HepG2 (cell line): ENCODE measurements around the gene KRTAP1-5. TPM values are rescaled to one million over a fixed set of nuclear protein-coding genes. Genes with fewer than 3 reads are reported as not detected.
"Not testable (repeated sequence)": the region's sequence is repeated elsewhere in the genome, so short reads cannot be mapped to it uniquely, and the experiment has no call there.

Experiments used
- ATAC-seq: fragments of 200-7000 bp; cut with Tn5 transposase; 3 replicates; pipeline ENCODE4 v1.9.1; 2020; ENCODE audit warnings: mild to moderate bottlenecking, moderate library complexity
- BruUV-seq: library from RNA; stranded (reverse); fragments of 400-500 nt; replicated peaks from 2 replicates; lab custom pipeline; 2021; lab: Mats Ljungman, UMichigan
- CTCF ChIA-PET: fragments of 300-600 bp; formaldehyde crosslinking; extraction: SDS; loops from one replicate; lab custom pipeline; 2021; ENCODE audit warnings: low total read pairs, inconsistent platforms, low intra/inter-chr PET ratio; lab: Yijun Ruan, JAX
- POLR2A ChIA-PET: fragments of 350-600 bp; sonication (Branson Sonifier 250); formaldehyde crosslinking; loops from one replicate; lab custom pipeline; 2020; ENCODE audit warnings: antibody characterized with exemption, inconsistent platforms; lab: Yijun Ruan, JAX
- DNase-seq: peaks from one replicate; pipeline ENCODE4 v3.0.0-alpha.2; 2015; ENCODE audit warnings: low spot score
- FAIRE-seq: peaks from 3 replicates; lab custom pipeline; 2011; peaks lifted over from hg19 to GRCh38; lab: Jason Lieb, UNC
- H2AFZ ChIP-seq: one replicate; pipeline ENCODE4 v1.6.1; 2011; ENCODE audit warnings: low read length, inconsistent platforms
- H3K27ac ChIP-seq: fragments of 300-600 bp; 3 replicates; pipeline ENCODE4 v1.8.0; 2011; ENCODE audit warnings: mixed run types, mild to moderate bottlenecking, mixed read lengths, low read length, inconsistent platforms; ENCODE audit not compliant: insufficient read depth; ENCODE audit errors: extremely low read length
- H3K27me3 ChIP-seq, 2 experiments: fragments of 200-600 bp in 1 of 2; 2 replicates in 1 of 2; 3 replicates in 1 of 2; pipeline versions ENCODE4 v1.6.0 to v1.8.0; 2011; ENCODE audit warnings: low read length in 2 of 2, mild to moderate bottlenecking in 2 of 2, moderate library complexity in 2 of 2, inconsistent platforms in 1 of 2; ENCODE audit not compliant: insufficient read depth in 2 of 2, control insufficient read depth in 1 of 2
- H3K36me3 ChIP-seq, 2 experiments: fragments of 200-600 bp in 1 of 2; replicated peaks in 1 of 2; 2 replicates in 1 of 2; 3 replicates in 1 of 2; pipeline versions ENCODE4 v1.5.1 to v1.8.0; 2011; ENCODE audit warnings: low read length in 2 of 2, inconsistent platforms in 1 of 2; ENCODE audit not compliant: insufficient read depth in 2 of 2, control insufficient read depth in 1 of 2
- H3K4me1 ChIP-seq: 2 replicates; pipeline ENCODE4 v1.5.1; 2012; ENCODE audit warnings: low read length, inconsistent platforms; ENCODE audit not compliant: insufficient read depth
- H3K4me2 ChIP-seq: 2 replicates; pipeline ENCODE4 v1.6.0; 2011; ENCODE audit warnings: low read depth, low read length, inconsistent platforms
- H3K4me3 ChIP-seq, 3 experiments: fragments of 200-600 bp in 1 of 3; sonication (generic), shearing (Covaris generic) in 1 of 3; replicated peaks in 1 of 3; 2 replicates each; pipeline ENCODE4 v1.5.1; 2011 to 2016; ENCODE audit warnings: low read length in 3 of 3, inconsistent platforms in 2 of 3, low read depth in 2 of 3, mild to moderate bottlenecking in 2 of 3, control low read depth in 1 of 3, mixed read lengths in 1 of 3; ENCODE audit not compliant: insufficient read depth in 1 of 3
- H3K79me2 ChIP-seq: one replicate; pipeline ENCODE4 v1.6.1; 2011; ENCODE audit warnings: low read length, inconsistent platforms; ENCODE audit not compliant: insufficient read depth
- H3K9ac ChIP-seq: 2 replicates; pipeline ENCODE4 v1.6.0; 2011; ENCODE audit warnings: mild to moderate bottlenecking, low read depth, low read length, inconsistent platforms; ENCODE audit not compliant: insufficient read depth
- H3K9me3 ChIP-seq: 2 replicates; pipeline ENCODE4 v1.5.1; 2012; ENCODE audit warnings: mild to moderate bottlenecking, low read length
- H4K20me1 ChIP-seq: 2 replicates; pipeline ENCODE4 v1.6.0; 2011; ENCODE audit warnings: inconsistent platforms, mild to moderate bottlenecking, low read length, moderate library complexity; ENCODE audit not compliant: insufficient read depth
- ELF4 ChIP-seq: sonication (generic); formaldehyde crosslinking; IDR thresholded peaks from 2 replicates; pipeline ENCODE4 v1.5.0; 2020; ENCODE audit warnings: missing genetic modification reagents, mild to moderate bottlenecking, moderate library complexity, borderline replicate concordance
- GTF2F1 ChIP-seq: fragments of 150-350 bp; IDR thresholded peaks from 2 replicates; pipeline ENCODE4 v1.6.1; 2014; ENCODE audit warnings: low read length
- HMG20A ChIP-seq: IDR thresholded peaks from 2 replicates; pipeline ENCODE4 v1.6.1; 2016; ENCODE audit warnings: borderline replicate concordance
- NR2F1 ChIP-seq, 2 experiments: fragments of 450-650 bp in 1 of 2; formaldehyde crosslinking in 1 of 2; IDR thresholded peaks; 2 replicates each; pipeline versions ENCODE4 v1.5.0 to v1.6.1; 2016 to 2020; ENCODE audit warnings: mild to moderate bottlenecking in 1 of 2, missing compliant biosample characterization in 1 of 2, missing genetic modification reagents in 1 of 2, moderate library complexity in 1 of 2
- WGBS: methylation state at CpG from one replicate; pipeline ENCODE4 v1.1.6; 2017; ENCODE audit warnings: low lambda C conversion rate; 5-methylcytosine and 5-hydroxymethylcytosine counted together
- in situ Hi-C: cut with HindIII; loops from 2 replicates; pipeline ENCODE4 v1.10.0; 2017; ENCODE audit warnings: low pct_unique_long_range_greater_than_20kb; ENCODE audit not compliant: extremely low pct_ligation_motif_present
- intact Hi-C: fragments of 100-400 bp; cut with micrococcal nuclease; formaldehyde crosslinking; loops from one replicate; pipeline ENCODE4 v1.10.0; 2022; ENCODE audit not compliant: unreplicated experiment
- polyA plus RNA-seq, 8 experiments: library from polyadenylated mRNA; depleted of rRNA in 3 of 8; stranded (reverse) in 7 of 8; unstranded in 1 of 8; fragments of >200 nt; fragmentation: Illumina TruSeq in 4 of 8; extraction: Trizol in 4 of 8; gene quantifications; 2 replicates each; pipeline versions ENCODE4 v1.2.1 to v1.2.3, GENCODE V29; 2011 to 2016; ENCODE audit warnings: low read depth in 4 of 8, missing spikeins in 1 of 8, mixed read lengths in 1 of 8; ENCODE audit not compliant: insufficient read depth in 1 of 8
- total RNA-seq, 5 experiments: library from RNA; depleted of rRNA; stranded (reverse); fragments of >200 nt; fragmentation: Illumina TruSeq; extraction: Trizol; gene quantifications; 2 replicates each; pipeline ENCODE4 v1.2.3, GENCODE V29; 2016; ENCODE audit warnings: low read depth in 1 of 5

Gene KRTAP1-5
- total and polyA plus RNA-seq, 2 of the 13 experiments (the other 11 are each of a cell fraction or from before 2014, with no cell fraction given): 0.09 TPM; not detected in 1

- CTCF ChIA-PET: no interaction called here
- no peaks in the 10 kb centered on the region for H3K79me2 ChIP-seq
- H3K4me2 ChIP-seq: no peak overlapping the region
- H3K9ac ChIP-seq: no peak overlapping the region
- 100% methylated on average over 1 of the region's 1 CpG for whole genome bisulfite sequencing
- TF ChIP-seq HMG20A (CRISPR knock-in tag) (peak; percentile 15; the same call in 1 of the 2 replicates), NR2F1 (CRISPR knock-in tag; IDR thresholded peaks at IDR 0.05) (no peak), ELF4 (no peak), GTF2F1 (no peak)
- TF ChIP-seq, all 625 proteins: peak for 1
- Histone ChIP-seq H3K4me1 (peaks cover 44% of the 10 kb centered on the region), H2AFZ (no peak overlapping the region), H3K36me3 (no peaks in the 10 kb centered on the region), H3K4me3 (no peak overlapping the region), H3K27me3 (no peaks in the 10 kb centered on the region), H3K27ac (no peak overlapping the region), H3K9me3 (no peaks in the 10 kb centered on the region), H4K20me1 (no peaks in the 10 kb centered on the region)
- DNase-seq (no peak), FAIRE-seq (no peak), ATAC-seq (no peak)
- in situ Hi-C loops: loop anchor here (5.0 to 10.0 kb wide), 2 partner anchors 50 to 103 kb away; partner anchors contain the start of gene KRTAP3-1
- intact Hi-C loops: no loop called here
- BruUV-seq: no TSS peak
- POLR2A ChIA-PET: no interaction called here
These were observed 30.5 kb upstream of the KRTAP1-5 start for GRCh38 chr17:41057547-41057946.

GRCh38 chr17:41055130-41055529 is 28.1 kb upstream of the KRTAP1-5 start, which contains the start of gene KRTAP2-2:
Gene KRTAP2-2 (minus strand): TSS chr17:41055230. CDS start chr17:41055211, 19 bp downstream.
- FAIRE-seq, DNase-seq, H2AFZ ChIP-seq, H3K4me2 ChIP-seq, H3K9me3 ChIP-seq, intact Hi-C loops, CTCF ChIA-PET, H3K9ac ChIP-seq, H3K27me3 ChIP-seq, H4K20me1 ChIP-seq, BruUV-seq, H3K79me2 ChIP-seq, POLR2A ChIA-PET, H3K36me3 ChIP-seq, ATAC-seq, H3K4me3 ChIP-seq, H3K27ac ChIP-seq: not testable (repeated sequence)
- H3K4me1 ChIP-seq: peaks cover 23% of the 10 kb centered on the region
- WGBS: 50% methylated on average over 1 of the region's 6 CpGs
- in situ Hi-C loops: loop anchor here (5.0 to 10.0 kb wide), 2 partner anchors 48 to 100 kb away; partner anchors contain the start of gene KRTAP3-1

- H3K4me2 ChIP-seq, H4K20me1 ChIP-seq, BruUV-seq, ATAC-seq, H3K4me3 ChIP-seq, DNase-seq, H3K79me2 ChIP-seq, H3K27me3 ChIP-seq, H3K36me3 ChIP-seq, FAIRE-seq, H3K27ac ChIP-seq, H3K9me3 ChIP-seq, H2AFZ ChIP-seq, CTCF ChIA-PET, H3K9ac ChIP-seq, POLR2A ChIA-PET, intact Hi-C loops: not testable (repeated sequence)
- in situ Hi-C loops: loop anchor here (10.0 kb wide), 1 partner anchor 100 kb away; no protein-coding TSS in a partner anchor
- WGBS: 88% methylated on average over 7 of the region's 9 CpGs
- peaks cover 18% of the 10 kb centered on the region for H3K4me1 ChIP-seq
These were observed 27.5 kb upstream of the KRTAP1-5 start for GRCh38 chr17:41054556-41054955.
